GM23338 (cell line): Measurements from ENCODE around the gene FAM228B. TPM values are rescaled to one million over a fixed set of nuclear protein-coding genes. Genes with fewer than 3 reads are reported as not detected.

Experiments
- ATAC-seq: fragments of 200-7000 bp; cut with Tn5 transposase; 3 replicates; pipeline ENCODE4 v1.9.1; 2020
- DNase-seq: peaks from one replicate; pipeline ENCODE4 v3.0.0-alpha.2; 2015; ENCODE audit warnings: low spot score
- H2AFZ ChIP-seq: fragments of 200-600 bp; sonication (generic); 2 replicates; pipeline ENCODE4 v1.8.0; 2016; ENCODE audit warnings: antibody characterized with exemption, mild to moderate bottlenecking, moderate library complexity
- H3F3A ChIP-seq: fragments of 200-600 bp; sonication (generic); replicated peaks from 2 replicates; pipeline ENCODE4 v1.8.0; 2017; ENCODE audit warnings: antibody characterized with exemption, mixed run types, low read depth
- H3K27ac ChIP-seq: fragments of 200-600 bp; sonication (generic); 2 replicates; pipeline ENCODE4 v1.6.1; 2016; ENCODE audit warnings: low read depth
- H3K27me3 ChIP-seq: fragments of 200-600 bp; sonication (generic); 2 replicates; pipeline ENCODE4 v1.8.0; 2016; ENCODE audit warnings: mild to moderate bottlenecking, mixed run types, moderate library complexity; ENCODE audit not compliant: insufficient read depth
- H3K36me3 ChIP-seq: fragments of 200-600 bp; sonication (generic); 2 replicates; pipeline ENCODE4 v1.8.0; 2016; ENCODE audit warnings: mild to moderate bottlenecking; ENCODE audit not compliant: insufficient read depth
- H3K4me1 ChIP-seq: fragments of 200-600 bp; sonication (generic); 2 replicates; pipeline ENCODE4 v1.8.0; 2016; ENCODE audit warnings: mild to moderate bottlenecking, moderate library complexity; ENCODE audit not compliant: insufficient read depth
- H3K4me2 ChIP-seq: fragments of 200-600 bp; sonication (generic); 2 replicates; pipeline ENCODE4 v1.7.1; 2017; ENCODE audit warnings: mixed run types
- H3K4me3 ChIP-seq: fragments of 200-600 bp; sonication (generic); 2 replicates; pipeline ENCODE4 v1.6.1; 2016; ENCODE audit warnings: mixed run types
- H3K79me2 ChIP-seq: fragments of 200-600 bp; sonication (generic); replicated peaks from 2 replicates; pipeline ENCODE4 v1.8.0; 2017; ENCODE audit warnings: mild to moderate bottlenecking; ENCODE audit not compliant: insufficient read depth
- H3K9me2 ChIP-seq: fragments of 200-600 bp; sonication (generic); 2 replicates; pipeline ENCODE4 v1.8.0; 2017; ENCODE audit not compliant: insufficient read depth
- H4K20me1 ChIP-seq: fragments of 200-600 bp; sonication (generic); replicated peaks from 2 replicates; pipeline ENCODE4 v1.8.0; 2017; ENCODE audit warnings: mild to moderate bottlenecking; ENCODE audit not compliant: insufficient read depth
- H3K27ac Mint-ChIP-seq: 2 replicates; pipeline ENCODE4 v1.8.0; 2020; ENCODE audit warnings: inconsistent platforms, mild to moderate bottlenecking, moderate library complexity, mixed read lengths
- H3K27me3 Mint-ChIP-seq: 3 replicates; pipeline ENCODE4 v1.8.0; 2022; ENCODE audit warnings: low read depth, mild to moderate bottlenecking, moderate library complexity, mixed read lengths, inconsistent platforms; ENCODE audit not compliant: insufficient read depth, poor library complexity
- H3K36me3 Mint-ChIP-seq: 3 replicates; pipeline ENCODE4 v1.8.0; 2021; ENCODE audit warnings: low read depth, mild to moderate bottlenecking, inconsistent platforms, moderate library complexity, mixed read lengths
- H3K4me1 Mint-ChIP-seq: 3 replicates; pipeline ENCODE4 v1.8.0; 2020; ENCODE audit warnings: mild to moderate bottlenecking, inconsistent platforms, mixed read lengths
- H3K4me3 Mint-ChIP-seq: 3 replicates; pipeline ENCODE4 v1.8.0; 2021; ENCODE audit warnings: moderate library complexity, mild to moderate bottlenecking, inconsistent platforms, mixed read lengths
- H3K9me3 Mint-ChIP-seq: 3 replicates; pipeline ENCODE4 v1.8.0; 2020; ENCODE audit warnings: moderate library complexity, mild to moderate bottlenecking, inconsistent platforms, mixed read lengths
- CREB1 ChIP-seq: fragments of 250-450 bp; sonication (Bioruptor Pico); IDR thresholded peaks from 2 replicates; pipeline ENCODE4 v1.5.0; 2020; ENCODE audit warnings: low read depth, mild to moderate bottlenecking, moderate library complexity
- CTCF ChIP-seq, 2 experiments: fragments of 200-600 bp in 1 of 2; sonication (generic) in 1 of 2; conservative IDR thresholded peaks; 2 replicates each; pipeline versions ENCODE4 v1.5.1 to v1.6.1; 2016 to 2017; ENCODE audit warnings: antibody characterized with exemption in 2 of 2, low read depth in 2 of 2, mild to moderate bottlenecking in 2 of 2, moderate library complexity in 1 of 2
- EZH2 ChIP-seq: fragments of 200-600 bp; sonication (generic); IDR thresholded peaks from one replicate; pipeline ENCODE4 v1.8.0; 2017; ENCODE audit warnings: antibody characterized with exemption, mild to moderate bottlenecking, low read depth; ENCODE audit not compliant: unreplicated experiment
- EZH2phosphoT487 ChIP-seq: fragments of 200-600 bp; sonication (generic); IDR thresholded peaks from one replicate; pipeline ENCODE4 v1.8.1; 2018; ENCODE audit warnings: antibody characterized with exemption; ENCODE audit not compliant: unreplicated experiment
- JUNB ChIP-seq: IDR thresholded peaks from one replicate; pipeline ENCODE4 v1.6.1; 2016; ENCODE audit warnings: antibody characterized with exemption; ENCODE audit not compliant: unreplicated experiment
- NANOG ChIP-seq: IDR thresholded peaks from 2 replicates; pipeline ENCODE4 v1.6.1; 2016; ENCODE audit warnings: antibody characterized with exemption, borderline replicate concordance
- POLR2AphosphoS5 ChIP-seq: IDR thresholded peaks from 2 replicates; pipeline ENCODE4 v1.6.1; 2016; ENCODE audit warnings: antibody characterized with exemption, low read depth
- REST ChIP-seq: IDR thresholded peaks from one replicate; pipeline ENCODE4 v1.6.1; 2018; ENCODE audit warnings: antibody characterized with exemption; ENCODE audit not compliant: unreplicated experiment
- STAT1 ChIP-seq: IDR thresholded peaks from one replicate; pipeline ENCODE4 v1.6.1; 2016; ENCODE audit warnings: antibody characterized with exemption; ENCODE audit not compliant: unreplicated experiment
- ZNF114 ChIP-seq: fragments of 250-450 bp; sonication (Bioruptor Pico); IDR thresholded peaks from 2 replicates; pipeline ENCODE4 v1.5.0; 2020; ENCODE audit warnings: mild to moderate bottlenecking, moderate library complexity
- ZNF331 ChIP-seq: fragments of 250-450 bp; sonication (Bioruptor Pico); IDR thresholded peaks from 2 replicates; pipeline ENCODE4 v1.5.0; 2020; ENCODE audit warnings: low read depth, mild to moderate bottlenecking, moderate library complexity
- polyA plus RNA-seq: library from polyadenylated mRNA; unstranded; fragments of >200 nt; fragmentation: Nextera tagmentation; extraction: Ambion mirVana; gene quantifications from 2 replicates; pipeline ENCODE4 v1.2.1, GENCODE V29; 2016
- total RNA-seq: library from RNA; depleted of rRNA; stranded (reverse); fragments of >200 nt; shearing (Covaris generic); gene quantifications from 2 replicates; pipeline ENCODE4 v1.2.3, GENCODE V29; 2014

The FAM228B gene
- total and polyA plus RNA-seq, 2 experiments from 2014 or later: 3.4 to 7.9 TPM

GRCh38 chr2:24200799-24201198, 77.5 kb downstream of the FAM228B start (continued):
- no peak for TF ChIP-seq NANOG

- TF ChIP-seq CTCF (conservative IDR thresholded peaks at IDR 0.05; ENCODE audit: low read depth in 2 of 2) (0 out of 4 replicates have a peak, but pooled peaks of 1 of the 2 experiments have one; percentile 17), EZH2phosphoT487 (no peak), ZNF331 (no peak)
- Histone ChIP-seq H3F3A (no peaks in the 10 kb centered on the region), H3K27ac (no peak overlapping the region), H3K9me2 (no peaks in the 10 kb centered on the region), H2AFZ (no peak overlapping the region), H3K36me3 (no peaks in the 10 kb centered on the region), H3K4me3 (no peak overlapping the region), H4K20me1 (no peaks in the 10 kb centered on the region), H3K4me1 (no peaks in the 10 kb centered on the region), H3K27me3 (no peaks in the 10 kb centered on the region), H3K79me2 (no peaks in the 10 kb centered on the region), H3K4me2 (no peak overlapping the region)
- no peak overlapping the region for H3K4me3 Mint-ChIP-seq
- no peaks in the 10 kb centered on the region for H3K9me3 Mint-ChIP-seq
- peak; percentile 79 for ATAC-seq
- DNase-seq: peak; percentile 51
- H3K36me3 Mint-ChIP-seq: no peaks in the 10 kb centered on the region; the same call in 2 of the 3 replicates
- H3K4me1 Mint-ChIP-seq: peaks cover 7% of the 10 kb centered on the region
- no peak overlapping the region for H3K27ac Mint-ChIP-seq
- H3K27me3 Mint-ChIP-seq: peaks cover 10% of the 10 kb centered on the region
Observed at GRCh38 chr2:24203029-24203786, 79.9 kb downstream of the FAM228B start.

GRCh38 chr2:24203787-24204150, 80.5 kb downstream of the FAM228B start:
- Histone ChIP-seq H3K4me2 (no peak overlapping the region), H3F3A (no peaks in the 10 kb centered on the region), H4K20me1 (no peaks in the 10 kb centered on the region), H2AFZ (no peak overlapping the region), H3K9me2 (no peaks in the 10 kb centered on the region), H3K36me3 (no peaks in the 10 kb centered on the region), H3K27me3 (no peaks in the 10 kb centered on the region), H3K4me1 (no peaks in the 10 kb centered on the region), H3K79me2 (no peaks in the 10 kb centered on the region), H3K4me3 (no peak overlapping the region), H3K27ac (no peak overlapping the region)
- ATAC-seq: no peak
- Mint-ChIP-seq H3K9me3 (no peaks in the 10 kb centered on the region), H3K27ac (no peak overlapping the region), H3K4me1 (peaks cover 7% of the 10 kb centered on the region), H3K27me3 (peaks cover 11% of the 10 kb centered on the region), H3K36me3 (no peaks in the 10 kb centered on the region; the same call in 2 of the 3 replicates), H3K4me3 (no peak overlapping the region)
- no peak for DNase-seq
- no peak for TF ChIP-seq ZNF114 (CRISPR knock-in tag)
- no peak for TF ChIP-seq STAT1
- TF ChIP-seq JUNB: no peak
- TF ChIP-seq CTCF (conservative IDR thresholded peaks at IDR 0.05; ENCODE audit: low read depth in 2 of 2): no peak
- TF ChIP-seq EZH2: no peak
- TF ChIP-seq REST: no peak
- no peak for TF ChIP-seq POLR2AphosphoS5
- no peak for TF ChIP-seq EZH2phosphoT487
- no peak for TF ChIP-seq NANOG
- TF ChIP-seq CREB1 (CRISPR knock-in tag): no peak
